ENCODE data around the gene SLIRP.
"Not testable (repeated sequence)": the region's sequence is repeated elsewhere in the genome, so short reads cannot be mapped to it uniquely, and the experiment has no call there.

SLIRP gene
- 18.1 to 68.5 reads per million in 2 experiments for total RNA-seq

GRCh38 chr14:77707724-77708408 lies at the start of gene SLIRP, which contains the start of gene ALKBH1:
TSS of gene SLIRP (plus strand) at chr14:77708103. CDS start at chr14:77708112, 9 bp downstream.
TSS of gene ALKBH1 (minus strand) at chr14:77708023. CDS start at chr14:77708004, 19 bp downstream.
- peak; percentile 85 for DNase-seq (ENCODE audit: low read depth)

GRCh38 chr14:77659831-77660230 lies 48.1 kb upstream of the SLIRP start:
- DNase-seq (ENCODE audit: low read depth) = no peak

- DNase-seq (ENCODE audit: low read depth) = no peak
Measured at GRCh38 chr14:77660754-77661153, 47.1 kb upstream of the SLIRP start.

DNA sequence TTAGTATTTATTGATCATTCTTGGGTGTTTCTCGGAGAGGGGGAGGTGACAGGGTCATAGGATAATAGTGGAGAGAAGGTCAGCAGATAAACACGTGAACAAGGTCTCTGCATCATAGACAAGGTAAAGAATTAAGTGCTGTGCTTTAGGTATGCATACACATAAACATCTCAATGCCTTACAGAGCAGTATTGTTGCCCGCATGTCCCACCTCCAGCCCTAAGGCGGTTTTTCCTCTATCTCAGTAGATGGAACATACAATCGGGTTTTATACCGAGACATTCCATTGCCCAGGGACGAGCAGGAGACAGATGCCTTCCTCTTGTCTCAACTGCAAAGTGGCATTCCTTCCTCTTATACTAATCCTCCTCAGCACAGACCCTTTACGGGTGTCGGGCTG lies 46.3 kb upstream of the SLIRP start:
- not testable (repeated sequence) for DNase-seq (ENCODE audit: low read depth)

- no peak for DNase-seq (ENCODE audit: low read depth)
Measured at GRCh38 chr14:77663293-77663692, 44.6 kb upstream of the SLIRP start.

DNA sequence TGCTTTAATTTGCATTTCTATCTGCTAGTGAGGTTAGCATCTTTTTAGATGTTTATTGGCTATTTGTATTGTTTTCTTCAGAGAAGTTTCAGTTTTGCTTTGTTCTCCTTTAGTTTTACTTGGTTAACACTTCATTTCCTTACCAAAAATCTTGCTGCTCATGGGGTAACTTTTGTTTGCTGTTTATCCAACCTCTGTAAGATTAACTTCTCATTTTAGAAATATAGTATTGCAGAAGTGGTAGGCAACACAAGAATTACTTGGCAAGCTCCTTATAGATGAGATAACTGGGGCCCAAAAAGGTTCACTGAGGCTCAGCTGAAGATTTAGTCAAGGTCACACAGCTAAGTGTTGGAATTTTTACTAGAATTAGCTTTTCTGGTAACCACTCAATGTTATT lies 40.6 kb upstream of the SLIRP start:
- DNase-seq (ENCODE audit: low read depth) = no peak

DNA sequence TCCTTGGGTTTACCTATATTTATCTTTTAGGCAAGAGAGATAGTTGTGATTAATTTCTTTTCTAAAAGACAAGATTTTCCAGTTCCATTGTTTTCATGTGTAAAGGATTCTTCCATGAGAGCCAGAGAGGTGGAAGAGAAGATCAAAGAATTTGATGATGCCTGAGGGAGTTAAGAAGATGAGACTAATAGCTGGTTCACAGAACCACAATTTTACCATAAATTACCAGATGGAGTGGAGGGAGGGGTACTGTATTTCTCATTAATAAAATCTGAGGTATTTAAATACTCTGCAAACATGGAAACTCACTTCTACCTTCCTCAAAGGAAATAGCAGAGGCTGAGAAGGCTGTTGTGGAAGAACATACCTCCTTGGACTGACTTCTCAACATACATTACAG lies 34.7 kb upstream of the SLIRP start:
- no peak for DNase-seq (ENCODE audit: low read depth)

DNA sequence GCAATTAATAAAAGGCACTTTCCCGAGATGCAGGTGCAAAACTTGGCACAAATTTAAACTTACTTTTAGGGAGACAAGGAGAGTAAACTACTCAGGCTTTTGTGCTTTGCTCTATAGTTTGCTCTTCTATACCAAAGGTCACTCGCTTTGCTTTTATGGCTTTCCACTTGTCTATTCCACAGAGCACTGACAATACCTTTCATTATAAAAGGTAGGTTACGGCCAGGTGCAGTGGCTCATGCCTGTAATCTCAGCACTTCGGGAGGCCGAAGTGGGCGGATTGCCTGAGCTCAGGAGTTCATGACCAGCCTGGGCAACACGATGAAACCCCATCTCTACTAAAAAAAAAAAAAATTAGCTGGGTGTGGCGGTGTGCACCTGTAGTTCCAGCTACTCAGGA lies 33.0 kb upstream of the SLIRP start:
- no peak for DNase-seq (ENCODE audit: low read depth)

DNA sequence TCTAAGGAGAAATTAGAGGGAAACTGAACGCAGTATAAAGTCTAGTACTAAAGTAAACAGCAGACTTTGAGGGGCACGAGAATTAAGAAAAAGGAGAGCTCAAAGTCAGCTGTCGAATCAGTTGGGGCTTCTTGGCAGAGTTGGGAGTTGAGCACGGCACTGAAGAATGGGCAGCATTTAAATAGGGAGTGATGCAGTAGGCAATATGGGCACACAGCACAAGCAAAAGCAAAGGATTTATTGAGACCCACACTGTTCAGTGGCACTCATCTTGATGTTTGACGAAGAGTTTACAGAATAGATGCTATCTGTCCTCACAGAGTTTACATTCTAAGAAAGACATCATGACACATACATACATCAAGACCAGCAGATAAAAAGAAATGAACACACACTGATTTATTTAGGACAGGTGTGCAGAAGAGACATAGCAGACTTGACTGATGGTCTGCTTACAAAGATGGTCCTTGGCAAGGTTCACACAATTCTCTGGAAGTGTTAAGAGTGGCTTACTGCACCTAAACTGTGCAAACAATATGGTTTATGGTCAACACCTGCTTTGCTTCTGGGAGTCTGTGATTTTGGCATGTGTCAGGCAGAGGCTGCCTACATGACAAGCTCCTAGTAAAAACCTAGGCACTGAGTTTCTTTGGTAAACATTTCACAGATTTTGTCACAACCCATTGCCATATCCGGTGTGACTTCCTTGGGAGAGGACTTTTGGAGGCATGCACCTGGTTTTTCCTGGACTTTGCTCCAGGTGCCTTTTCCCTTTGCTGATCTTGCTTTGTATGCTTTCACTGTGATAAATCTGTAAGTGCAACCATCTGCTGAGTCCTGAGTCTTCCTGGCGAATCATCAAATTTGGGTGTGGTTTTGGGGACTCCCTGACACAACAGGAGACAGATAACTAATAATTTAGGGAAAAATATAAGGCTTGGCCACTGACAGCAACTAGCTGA lies 26.4 kb upstream of the SLIRP start:
- DNase-seq (ENCODE audit: low read depth) = no peak

DNA sequence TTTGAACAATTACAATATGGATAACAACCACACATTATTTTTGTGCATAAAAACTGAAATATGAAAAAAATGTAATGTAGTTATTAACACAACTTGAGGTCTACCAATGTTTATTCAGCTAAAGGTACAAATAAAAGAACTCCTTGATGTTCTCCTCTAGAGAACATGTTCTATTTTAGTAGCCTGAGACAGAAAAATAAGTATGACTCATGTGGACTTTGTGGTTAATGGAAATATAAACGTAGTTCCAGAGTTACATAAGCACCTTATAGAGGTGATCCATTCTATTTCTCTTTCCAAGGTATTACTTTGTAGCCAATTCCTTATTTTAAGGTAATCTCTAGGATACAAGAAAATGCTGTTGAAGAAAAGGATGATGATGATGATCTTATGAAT lies 25.7 kb upstream of the SLIRP start:
- no peak for DNase-seq (ENCODE audit: low read depth)

DNA sequence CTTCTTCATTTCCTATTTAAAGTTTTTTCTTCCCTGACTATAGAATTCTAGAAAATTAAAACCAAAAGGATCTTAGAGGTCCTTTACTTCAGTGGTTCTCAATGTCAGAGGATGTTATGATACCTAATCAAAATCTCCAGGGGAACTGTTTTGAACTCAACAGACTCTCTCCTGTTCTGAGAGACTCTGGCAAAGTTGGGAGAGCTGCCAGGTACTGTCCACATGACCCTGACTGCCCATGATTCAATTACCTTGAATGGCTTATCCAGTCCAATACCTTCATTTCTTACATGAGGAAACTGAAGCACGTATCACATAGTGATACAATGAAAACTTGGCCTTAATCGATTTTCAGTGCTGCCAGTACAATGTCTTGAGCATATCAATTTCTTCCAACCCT lies 16.6 kb upstream of the SLIRP start:
- no peak for DNase-seq (ENCODE audit: low read depth)

- peak; percentile 7 for DNase-seq (ENCODE audit: low read depth)
Measured at GRCh38 chr14:77707355-77707723, 564 bp upstream of the SLIRP start.

DNA sequence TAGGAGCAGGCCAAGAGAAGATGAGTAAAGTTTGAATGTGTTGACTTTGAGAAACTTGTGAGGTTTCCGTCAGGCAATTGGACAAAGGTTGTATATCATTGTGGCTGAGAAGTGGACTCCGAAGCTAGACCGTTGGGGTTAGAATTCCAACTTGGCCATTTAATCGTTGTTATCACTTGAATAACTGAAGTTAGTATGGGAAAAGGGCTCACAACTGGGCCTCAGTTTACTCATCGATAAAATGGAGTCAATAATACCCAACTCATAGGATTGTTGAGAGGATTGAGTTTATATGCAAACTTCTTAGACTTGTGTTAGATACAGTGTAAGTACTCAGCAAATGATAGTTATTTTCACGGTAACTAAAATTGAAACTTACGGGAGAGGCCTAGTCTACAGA lies 846 bp downstream of the SLIRP start:
- DNase-seq (ENCODE audit: low read depth) = no peak

GRCh38 chr14:77709412-77709811 lies 1.5 kb downstream of the SLIRP start:
- no peak for DNase-seq (ENCODE audit: low read depth)

GRCh38 chr14:77710364-77710763 lies 2.5 kb downstream of the SLIRP start:
- no peak for DNase-seq (ENCODE audit: low read depth)

DNA sequence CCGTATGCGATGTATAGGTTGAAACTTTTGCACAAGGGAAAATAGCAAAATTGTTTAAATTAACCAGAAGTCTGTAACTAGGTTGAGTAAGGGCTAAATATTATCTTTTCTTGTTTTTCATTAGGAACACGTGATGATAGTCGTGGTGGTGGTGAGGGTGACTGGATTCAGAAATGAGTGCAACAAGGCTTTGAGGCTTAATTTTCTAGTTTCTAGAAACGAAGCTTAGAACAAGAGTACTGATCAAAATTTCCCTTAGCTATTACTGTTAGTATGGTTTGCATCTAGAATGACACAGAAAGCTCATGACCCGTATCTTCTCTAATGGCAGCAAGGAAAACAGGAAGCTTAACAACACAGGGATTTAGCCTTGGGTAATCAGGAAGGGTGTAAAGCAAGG lies 7.0 kb downstream of the SLIRP start:
- no peak for DNase-seq (ENCODE audit: low read depth)

GRCh38 chr14:77717608-77718305 lies 9.9 kb downstream of the SLIRP start:
- no peak for DNase-seq (ENCODE audit: low read depth)

- no peak for DNase-seq (ENCODE audit: low read depth)
Measured at GRCh38 chr14:77721437-77721836, 13.5 kb downstream of the SLIRP start.

GRCh38 chr14:77722301-77722700 lies 14.4 kb downstream of the SLIRP start:
- DNase-seq (ENCODE audit: low read depth) = no peak

DNA sequence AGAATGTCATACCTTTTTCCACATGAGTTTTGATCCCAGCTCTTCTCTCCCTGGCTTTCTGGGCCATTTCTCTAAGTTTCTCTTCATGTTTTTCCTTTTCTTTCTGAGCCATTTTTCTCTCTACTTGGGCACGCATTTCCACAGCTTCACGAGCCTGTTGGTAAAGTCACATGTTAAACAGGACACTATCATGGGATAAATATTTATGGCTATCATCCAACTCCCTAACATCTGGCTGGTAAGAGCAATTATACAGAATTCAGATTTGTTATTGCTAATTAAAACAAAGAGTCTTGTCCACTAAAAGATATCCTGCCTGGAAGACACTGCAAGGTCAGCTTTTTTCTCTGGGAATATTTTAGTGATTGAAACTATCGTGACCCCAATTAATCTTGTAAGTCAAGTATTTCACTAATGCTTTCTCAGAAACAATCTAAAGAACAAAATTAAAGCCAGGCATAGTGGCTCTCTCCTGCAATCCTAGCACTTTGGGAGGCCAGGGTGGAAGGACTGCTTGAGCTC lies 23.1 kb downstream of the SLIRP start:
- DNase-seq (ENCODE audit: low read depth) = no peak

DNA sequence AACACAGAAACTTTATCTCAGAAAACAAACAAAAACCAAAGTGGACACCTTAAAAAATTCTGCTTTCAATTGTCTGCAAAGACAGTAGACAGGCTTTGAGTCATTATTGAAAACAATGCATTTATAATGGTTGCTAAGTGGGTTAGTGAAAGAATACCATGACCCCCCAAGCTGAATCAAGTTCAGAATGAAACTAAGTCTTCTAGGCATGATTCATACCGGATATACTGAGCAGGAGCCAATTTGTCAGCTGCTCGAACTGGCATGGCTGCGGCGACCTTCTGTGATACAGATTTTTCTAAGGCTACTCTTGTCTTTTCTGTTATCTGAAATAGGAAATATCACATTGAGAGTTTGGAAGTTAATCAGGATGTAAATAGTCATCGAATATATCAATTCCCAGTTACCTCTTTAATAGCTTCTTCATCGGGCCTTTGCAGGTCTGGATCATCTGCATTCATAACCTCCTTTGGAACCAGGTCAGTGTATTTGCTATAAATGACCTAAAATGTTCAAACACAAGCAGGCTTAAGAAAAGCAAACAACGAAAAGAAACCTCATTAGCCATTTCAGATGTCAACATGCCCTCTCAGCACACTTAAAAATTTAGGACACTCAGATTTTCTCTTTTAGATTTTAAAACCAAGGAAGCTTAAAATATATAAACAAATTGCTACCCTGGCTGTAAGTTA lies 30.8 kb downstream of the SLIRP start:
- no peak for DNase-seq (ENCODE audit: low read depth)

DNA sequence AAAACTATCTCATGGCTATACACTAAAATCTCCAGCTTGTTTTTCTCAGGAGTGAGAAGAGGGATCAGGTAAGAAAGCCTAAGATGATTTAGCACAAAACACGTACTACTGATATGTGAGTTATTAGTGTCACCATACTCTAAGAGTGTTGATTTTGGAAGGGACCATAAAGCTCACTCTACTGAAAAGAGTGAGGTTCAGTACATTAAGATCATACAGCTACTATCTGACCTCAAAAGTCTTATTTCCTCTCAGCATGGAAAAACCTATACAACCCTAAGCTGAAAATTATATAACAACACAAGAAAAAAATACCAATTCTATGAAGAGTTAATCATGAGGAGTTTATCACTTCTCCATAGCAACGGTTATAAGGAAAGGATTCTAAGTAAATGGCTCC lies 33.5 kb downstream of the SLIRP start:
- no peak for DNase-seq (ENCODE audit: low read depth)

Measured in T follicular helper cell (primary cell).